IPS-20b (cell line): ENCODE measurements around the gene APOE.
A peak's percentile ranks its signal among the peaks of the same experiment; 100 is the strongest.

Source experiments
- H3K27ac ChIP-seq: one replicate; pipeline ENCODE4 v1.5.1; 2013; ENCODE audit warnings: low read length
- H3K27me3 ChIP-seq: 2 replicates; pipeline ENCODE4 v1.6.1; 2013; ENCODE audit warnings: mild to moderate bottlenecking, low read length, inconsistent platforms; ENCODE audit not compliant: insufficient read depth
- H3K36me3 ChIP-seq: 2 replicates; pipeline ENCODE4 v1.6.1; 2013; ENCODE audit warnings: low read depth, mild to moderate bottlenecking, inconsistent platforms, low read length, moderate library complexity; ENCODE audit not compliant: insufficient read depth
- H3K4me1 ChIP-seq: 2 replicates; pipeline ENCODE4 v1.6.1; 2013; ENCODE audit warnings: mild to moderate bottlenecking, control low read depth, inconsistent platforms, low read length, moderate library complexity; ENCODE audit not compliant: insufficient read depth
- H3K4me3 ChIP-seq: 2 replicates; pipeline ENCODE4 v1.5.1; 2013; ENCODE audit warnings: mild to moderate bottlenecking, low read length, inconsistent platforms
- H3K9ac ChIP-seq: 2 replicates; pipeline ENCODE4 v1.6.1; 2013; ENCODE audit warnings: low read depth, mild to moderate bottlenecking, inconsistent platforms, low read length, moderate library complexity
- H3K9me3 ChIP-seq: 2 replicates; pipeline ENCODE4 v1.6.1; 2013; ENCODE audit warnings: mild to moderate bottlenecking, low read depth, low read length, inconsistent platforms; ENCODE audit not compliant: insufficient read depth

APOE gene

GRCh38 chr19:44943801-44944249 lies 38.2 kb downstream of the APOE start:
- H3K4me3 ChIP-seq, result no peak overlapping the region
- H3K4me1 ChIP-seq, result no peaks in the 10 kb centered on the region
- H3K9me3 ChIP-seq, result no peaks in the 10 kb centered on the region
- H3K27ac ChIP-seq, result no peak overlapping the region
- H3K27me3 ChIP-seq, result no peaks in the 10 kb centered on the region
- H3K36me3 ChIP-seq, result no peaks in the 10 kb centered on the region
- H3K9ac ChIP-seq, result no peak overlapping the region

- Histone ChIP-seq H3K9me3 (no peaks in the 10 kb centered on the region), H3K4me1 (no peaks in the 10 kb centered on the region), H3K9ac (no peak overlapping the region), H3K27ac (no peak overlapping the region), H3K27me3 (no peaks in the 10 kb centered on the region), H3K4me3 (no peak overlapping the region), H3K36me3 (no peaks in the 10 kb centered on the region)
Measured at GRCh38 chr19:44947041-44947581, 41.5 kb downstream of the APOE start.

GRCh38 chr19:44948237-44948636 lies 42.6 kb downstream of the APOE start:
- Histone ChIP-seq H3K4me3 (no peak overlapping the region), H3K4me1 (no peaks in the 10 kb centered on the region), H3K9me3 (no peaks in the 10 kb centered on the region), H3K27ac (no peak overlapping the region), H3K27me3 (no peaks in the 10 kb centered on the region), H3K36me3 (no peaks in the 10 kb centered on the region), H3K9ac (no peak overlapping the region)

- Histone ChIP-seq H3K36me3 (no peaks in the 10 kb centered on the region), H3K4me1 (0 out of 2 replicates have a peak, but pooled peaks cover 3% of the 10 kb centered on the region), H3K4me3 (no peak overlapping the region), H3K27ac (no peak overlapping the region), H3K9me3 (no peaks in the 10 kb centered on the region), H3K27me3 (no peaks in the 10 kb centered on the region), H3K9ac (no peak overlapping the region)
Measured at GRCh38 chr19:44948763-44949374, 43.3 kb downstream of the APOE start.

GRCh38 chr19:44949550-44949949 lies 44.0 kb downstream of the APOE start:
- Histone ChIP-seq H3K4me1 (0 out of 2 replicates have a peak, but pooled peaks cover 3% of the 10 kb centered on the region), H3K4me3 (no peak overlapping the region), H3K36me3 (no peaks in the 10 kb centered on the region), H3K27me3 (no peaks in the 10 kb centered on the region), H3K27ac (no peak overlapping the region), H3K9ac (no peak overlapping the region), H3K9me3 (no peaks in the 10 kb centered on the region)

- H3K36me3 ChIP-seq, result no peaks in the 10 kb centered on the region
- no peak overlapping the region for H3K9ac ChIP-seq
- H3K9me3 ChIP-seq, result no peaks in the 10 kb centered on the region
- no peak overlapping the region for H3K27ac ChIP-seq
- H3K4me1 ChIP-seq, result peaks cover 9% of the 10 kb centered on the region
- H3K4me3 ChIP-seq, result no peak overlapping the region
- no peaks in the 10 kb centered on the region for H3K27me3 ChIP-seq
Measured at GRCh38 chr19:44951179-44952159, 45.9 kb downstream of the APOE start.

- Histone ChIP-seq H3K4me3 (peak overlapping the region; percentile 97), H3K4me1 (peaks cover 9% of the 10 kb centered on the region), H3K9ac (peak overlapping the region; percentile 97), H3K27me3 (no peaks in the 10 kb centered on the region), H3K9me3 (no peaks in the 10 kb centered on the region), H3K27ac (peak overlapping the region; percentile 91), H3K36me3 (no peaks in the 10 kb centered on the region)
Measured at GRCh38 chr19:44954278-44954648, 48.7 kb downstream of the APOE start.

GRCh38 chr19:44954649-44955504 lies 49.3 kb downstream of the APOE start, which contains the start of gene CLPTM1:
CLPTM1 (plus strand) TSS chr19:44955380; CDS start chr19:44955396, 16 bp downstream.
- Histone ChIP-seq H3K9me3 (no peaks in the 10 kb centered on the region), H3K27me3 (no peaks in the 10 kb centered on the region), H3K27ac (peak within 1 kb of the TSS; percentile 91), H3K9ac (peak within 1 kb of the TSS; percentile 97), H3K4me3 (peak within 1 kb of the TSS; percentile 97), H3K36me3 (no peaks in the 10 kb centered on the region), H3K4me1 (peaks cover 9% of the 10 kb centered on the region)

- no peaks in the 10 kb centered on the region for H3K27me3 ChIP-seq
- H3K4me3 ChIP-seq, result peak overlapping the region; percentile 97
- H3K27ac ChIP-seq, result no peak overlapping the region
- H3K9ac ChIP-seq, result peak overlapping the region; percentile 95
- peaks cover 9% of the 10 kb centered on the region for H3K4me1 ChIP-seq
- peaks cover 8% of the 10 kb centered on the region; the same call in 1 of the 2 replicates for H3K36me3 ChIP-seq
- no peaks in the 10 kb centered on the region for H3K9me3 ChIP-seq
Measured at GRCh38 chr19:44955505-44956439, 50.2 kb downstream of the APOE start.

GRCh38 chr19:44957526-44957925 lies 51.9 kb downstream of the APOE start:
- H3K4me3 ChIP-seq, result no peak overlapping the region

More at GRCh38 chr19:44957526-44957925, 51.9 kb downstream of the APOE start:
- Histone ChIP-seq H3K27me3 (no peaks in the 10 kb centered on the region), H3K27ac (no peak overlapping the region), H3K9ac (peak overlapping the region; percentile 95; the same call in 1 of the 2 replicates), H3K4me1 (peaks cover 9% of the 10 kb centered on the region), H3K9me3 (no peaks in the 10 kb centered on the region), H3K36me3 (peaks cover 22% of the 10 kb centered on the region)
